ENCODE data around the gene TMEM63C.

DNA sequence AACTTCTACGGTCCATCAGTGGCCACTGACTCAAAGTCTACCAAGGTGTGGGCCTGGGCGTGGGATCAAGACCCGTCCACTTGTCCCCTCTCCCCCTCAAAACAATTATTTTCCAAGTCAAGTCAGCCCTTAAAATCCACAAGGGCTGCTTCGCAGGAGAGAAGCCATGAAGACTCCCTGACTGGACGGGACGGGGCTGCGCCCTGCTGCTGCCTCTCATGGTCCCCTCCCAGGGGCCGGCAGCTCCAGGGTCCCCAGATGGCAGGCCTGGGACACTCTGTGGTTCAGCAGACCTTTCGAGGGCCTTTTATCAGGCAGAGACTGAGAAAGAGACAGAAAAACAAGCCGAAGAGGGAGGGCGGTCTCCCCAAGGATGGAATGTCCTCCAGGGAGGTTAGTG lies 78.6 kb downstream of the TMEM63C start:
- TF ChIP-seq, protein P1, sequence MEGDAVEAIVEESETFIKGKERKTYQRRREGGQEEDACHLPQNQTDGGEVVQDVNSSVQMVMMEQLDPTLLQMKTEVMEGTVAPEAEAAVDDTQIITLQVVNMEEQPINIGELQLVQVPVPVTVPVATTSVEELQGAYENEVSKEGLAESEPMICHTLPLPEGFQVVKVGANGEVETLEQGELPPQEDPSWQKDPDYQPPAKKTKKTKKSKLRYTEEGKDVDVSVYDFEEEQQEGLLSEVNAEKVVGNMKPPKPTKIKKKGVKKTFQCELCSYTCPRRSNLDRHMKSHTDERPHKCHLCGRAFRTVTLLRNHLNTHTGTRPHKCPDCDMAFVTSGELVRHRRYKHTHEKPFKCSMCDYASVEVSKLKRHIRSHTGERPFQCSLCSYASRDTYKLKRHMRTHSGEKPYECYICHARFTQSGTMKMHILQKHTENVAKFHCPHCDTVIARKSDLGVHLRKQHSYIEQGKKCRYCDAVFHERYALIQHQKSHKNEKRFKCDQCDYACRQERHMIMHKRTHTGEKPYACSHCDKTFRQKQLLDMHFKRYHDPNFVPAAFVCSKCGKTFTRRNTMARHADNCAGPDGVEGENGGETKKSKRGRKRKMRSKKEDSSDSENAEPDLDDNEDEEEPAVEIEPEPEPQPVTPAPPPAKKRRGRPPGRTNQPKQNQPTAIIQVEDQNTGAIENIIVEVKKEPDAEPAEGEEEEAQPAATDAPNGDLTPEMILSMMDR (IDR thresholded peaks at IDR 0.05; ENCODE audit: low read length), result no peak
- TF ChIP-seq EZH2 (optimal IDR thresholded peaks at IDR 0.05; ENCODE audit: low read depth, low read length), result no peak

Data from MM.1S (cell line).